ENCODE results near the gene GANAB. TPM values are rescaled to one million over a fixed set of nuclear protein-coding genes. Genes with fewer than 3 reads are reported as not detected.
"Not testable (repeated sequence)": the region's sequence is repeated elsewhere in the genome, so short reads cannot be mapped to it uniquely, and the experiment has no call there.

Gene GANAB
- polyA plus RNA-seq, 1 donor: 161 TPM

- DNase-seq: no peak
Measured at GRCh38 chr11:62621027-62621566, 25.3 kb downstream of the GANAB start.

DNA sequence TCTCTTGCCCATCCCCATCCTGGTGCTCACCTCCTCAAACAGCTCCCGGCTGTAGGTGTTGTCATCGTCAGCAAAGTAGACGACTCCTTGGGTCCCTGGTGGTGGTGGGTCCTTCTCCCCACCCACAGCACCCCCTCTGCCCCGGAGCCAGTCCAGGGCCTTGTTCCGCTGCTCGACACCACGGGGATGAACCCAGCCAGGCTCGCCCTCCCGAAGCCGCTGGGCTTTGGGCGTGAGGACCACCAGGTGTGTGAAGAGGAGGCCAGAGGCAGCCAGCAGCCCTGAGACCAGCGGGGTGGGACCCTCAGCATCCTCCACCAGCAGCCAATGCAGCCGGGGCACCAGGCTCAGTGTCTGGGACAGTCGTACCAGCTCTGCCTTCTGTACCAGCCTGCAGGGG, 29.5 kb downstream of the GANAB start:
- DNase-seq: not testable (repeated sequence)

GRCh38 chr11:62615521-62615920, 30.9 kb downstream of the GANAB start:
- DNase-seq: no peak

GRCh38 chr11:62614275-62614674, 32.1 kb downstream of the GANAB start:
- no peak for DNase-seq

GRCh38 chr11:62613291-62613778, 33.1 kb downstream of the GANAB start:
- no peak for DNase-seq

GRCh38 chr11:62612366-62613290, 33.8 kb downstream of the GANAB start, which contains the start of the genes EML3 and ROM1:
EML3 (minus strand) TSS chr11:62612775; CDS start chr11:62612457, 318 bp downstream.
ROM1 (plus strand) TSS chr11:62613257; CDS start chr11:62613282, 25 bp downstream.
- peak; percentile 85 for DNase-seq

- peak; percentile 67 for DNase-seq
Measured at GRCh38 chr11:62611705-62612365, 34.6 kb downstream of the GANAB start.

- DNase-seq: no peak
Measured at GRCh38 chr11:62610814-62611704, 35.4 kb downstream of the GANAB start.

- DNase-seq: no peak
Measured at GRCh38 chr11:62610403-62610802, 36.0 kb downstream of the GANAB start.

GRCh38 chr11:62608776-62609175, 37.6 kb downstream of the GANAB start:
- no peak for DNase-seq

GRCh38 chr11:62607714-62608113, 38.7 kb downstream of the GANAB start:
- no peak for DNase-seq

- DNase-seq: no peak
Measured at GRCh38 chr11:62605902-62606301, 40.5 kb downstream of the GANAB start.

DNA sequence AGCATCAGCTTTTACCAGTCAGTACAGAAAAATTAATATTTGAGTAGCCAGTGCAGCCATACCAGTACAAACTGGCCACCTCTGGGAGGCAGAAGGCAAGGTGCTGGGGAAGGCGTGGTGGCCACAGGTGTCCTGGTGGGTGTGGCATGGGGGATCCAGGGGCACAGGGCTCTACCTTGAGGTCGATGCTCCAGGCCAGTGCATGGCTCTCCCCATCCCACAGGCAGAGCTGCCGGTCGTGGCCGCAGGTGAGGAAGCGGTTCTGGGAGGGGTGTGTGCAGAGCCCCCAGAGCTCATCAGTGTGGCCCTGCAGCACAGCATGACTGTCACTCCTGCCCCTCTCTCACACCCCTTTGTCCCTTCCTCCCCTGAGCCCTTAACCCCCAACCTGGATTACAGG, 40.9 kb downstream of the GANAB start:
- DNase-seq: no peak

DNA sequence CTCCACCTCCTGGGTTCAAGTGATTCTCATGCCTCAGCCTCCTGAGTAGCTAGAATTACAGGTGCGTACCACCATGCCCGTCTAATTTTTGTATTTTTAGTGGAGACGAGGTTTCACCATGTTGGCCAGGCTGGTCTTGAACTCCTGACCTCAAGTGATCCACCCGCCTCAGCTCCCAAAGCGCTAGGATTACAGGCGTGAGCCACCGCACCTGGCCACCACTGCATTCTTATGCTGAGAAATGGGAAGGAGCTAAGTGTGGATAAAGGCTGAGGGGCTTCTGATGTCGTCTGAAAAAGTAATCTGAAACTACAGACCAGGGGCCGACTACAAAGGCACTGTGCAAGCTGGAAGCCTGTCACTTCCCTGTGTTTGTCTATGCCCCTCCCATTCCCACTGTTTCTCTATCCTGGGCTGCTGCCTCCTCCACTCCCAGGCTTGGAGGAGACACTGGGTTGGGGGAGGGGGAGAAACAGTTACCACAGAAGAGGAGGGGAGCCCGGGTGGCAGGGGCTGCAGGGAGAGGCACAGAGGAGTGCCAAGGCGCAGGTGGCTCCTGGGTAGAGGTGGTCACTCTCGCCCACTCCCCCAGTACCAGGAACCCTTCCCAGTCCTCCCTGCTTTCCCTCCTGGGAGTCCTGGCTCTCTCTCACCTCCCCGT, 41.8 kb downstream of the GANAB start:
- no peak for DNase-seq

DNA sequence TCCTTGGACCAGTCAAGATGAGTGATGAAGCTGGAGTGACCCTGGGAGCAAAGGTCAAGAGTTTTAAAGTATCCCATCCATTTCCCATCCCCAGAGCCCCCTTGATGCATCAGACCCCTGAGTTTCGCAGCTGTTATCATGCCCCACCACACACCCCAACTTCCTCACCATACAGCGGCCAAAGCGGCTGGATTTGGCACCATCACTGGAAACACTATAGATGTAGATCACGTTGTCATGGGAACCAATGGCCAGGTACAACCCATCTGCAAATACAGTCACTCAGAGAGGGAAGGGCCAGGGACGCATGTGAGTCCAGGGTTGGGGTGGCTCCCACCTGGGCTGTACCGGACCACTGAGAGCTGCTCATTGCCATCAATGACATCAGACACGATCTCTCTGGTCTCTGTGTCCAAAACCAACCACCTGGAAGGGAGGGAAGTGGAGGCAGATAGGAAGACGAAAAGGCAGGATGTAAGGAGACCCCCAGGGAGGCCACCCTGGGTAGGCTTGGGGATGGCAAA, 42.6 kb downstream of the GANAB start:
- no peak for DNase-seq

- no peak for DNase-seq
Measured at GRCh38 chr11:62603072-62603408, 43.4 kb downstream of the GANAB start.

- peak; percentile 64 for DNase-seq
Measured at GRCh38 chr11:62602141-62603071, 44.0 kb downstream of the GANAB start.

DNA sequence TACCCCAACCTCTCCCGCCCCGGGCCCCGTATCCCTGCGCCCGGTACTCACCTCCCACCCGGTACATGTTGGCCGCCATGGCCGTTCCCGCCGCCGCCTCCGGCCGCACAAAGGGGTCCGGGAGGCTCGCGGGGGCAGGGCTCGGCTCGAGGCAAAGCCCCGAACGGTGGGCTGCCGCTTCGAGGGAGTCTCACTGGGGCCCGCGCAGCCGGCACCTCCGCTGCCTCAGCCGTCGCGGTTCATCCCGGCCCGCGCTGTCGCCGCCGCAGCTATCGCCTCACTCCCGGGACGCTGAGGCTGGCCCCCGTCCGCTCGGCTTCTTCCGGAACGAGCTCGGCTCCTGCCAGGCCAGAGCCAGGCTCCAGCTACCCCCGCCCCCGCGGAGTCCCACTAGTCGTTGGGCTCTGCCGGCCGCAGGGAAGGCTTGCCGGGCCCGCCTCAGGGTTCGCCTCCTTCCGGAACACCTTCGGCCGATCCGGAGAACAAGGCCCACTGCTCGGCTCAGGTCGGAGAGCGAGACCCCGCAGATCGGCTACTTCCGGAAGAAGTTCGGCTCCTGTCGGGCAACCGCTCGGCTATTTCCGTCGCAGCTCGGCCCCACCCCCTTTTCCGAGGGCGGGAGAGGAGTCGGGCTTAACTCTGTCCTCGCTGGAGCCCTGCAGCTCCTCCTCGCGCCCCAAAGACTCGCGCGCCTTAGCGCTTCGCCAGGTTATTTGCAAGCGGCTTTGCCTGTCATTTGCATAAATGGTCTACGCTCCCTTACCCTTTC, 44.9 kb downstream of the GANAB start, which contains the start of gene MTA2:
Gene MTA2 (minus strand): TSS at position 494 of the 769 bp plus-strand sequence. CDS start 415 bp downstream, at position 79.
- DNase-seq: peak; percentile 98

GRCh38 chr11:62601122-62601371, 45.4 kb downstream of the GANAB start:
- no peak for DNase-seq

Data from hindlimb muscle (tissue), 1 donor.